ENCODE data around the gene AKR1B15.

AKR1B15 gene

DNA sequence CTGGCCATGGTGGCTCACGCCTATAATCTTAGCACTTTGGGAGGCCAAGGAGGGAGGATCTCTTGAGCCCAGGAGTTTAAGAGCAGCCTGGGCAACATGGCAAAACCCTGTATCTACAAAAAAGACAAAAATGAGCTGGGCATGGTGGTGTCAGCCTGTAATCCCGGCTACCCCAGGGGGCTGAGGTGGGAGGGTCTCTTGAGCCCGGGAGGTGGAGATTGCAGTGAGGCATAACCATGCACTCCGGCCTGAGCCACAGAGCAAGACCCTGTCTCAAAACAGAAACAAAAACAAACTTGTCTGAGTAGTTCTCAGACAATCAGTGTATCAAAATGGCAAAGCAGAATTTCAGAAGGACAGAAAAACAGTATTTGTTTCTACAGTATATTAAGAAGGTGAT lies 52.5 kb downstream of the AKR1B15 start:
- H3K4me3 ChIP-seq (replicated peaks; ENCODE audit: low read depth, low read length): no peak overlapping the region
- no peak for DNase-seq (ENCODE audit: extremely low read depth, insufficient read length)
- no peak for TF ChIP-seq CTCF (IDR thresholded peaks at IDR 0.05; ENCODE audit: insufficient read depth, low read length, poor library complexity, severe bottlenecking)
- no peaks in the 10 kb centered on the region for H3K36me3 ChIP-seq (ENCODE audit: control insufficient read depth, insufficient read depth, low read length)
- no peaks in the 10 kb centered on the region; the same call in 1 of the 2 replicates for H3K27me3 ChIP-seq (replicated peaks; ENCODE audit: control insufficient read depth, insufficient read depth, low read length)

DNA sequence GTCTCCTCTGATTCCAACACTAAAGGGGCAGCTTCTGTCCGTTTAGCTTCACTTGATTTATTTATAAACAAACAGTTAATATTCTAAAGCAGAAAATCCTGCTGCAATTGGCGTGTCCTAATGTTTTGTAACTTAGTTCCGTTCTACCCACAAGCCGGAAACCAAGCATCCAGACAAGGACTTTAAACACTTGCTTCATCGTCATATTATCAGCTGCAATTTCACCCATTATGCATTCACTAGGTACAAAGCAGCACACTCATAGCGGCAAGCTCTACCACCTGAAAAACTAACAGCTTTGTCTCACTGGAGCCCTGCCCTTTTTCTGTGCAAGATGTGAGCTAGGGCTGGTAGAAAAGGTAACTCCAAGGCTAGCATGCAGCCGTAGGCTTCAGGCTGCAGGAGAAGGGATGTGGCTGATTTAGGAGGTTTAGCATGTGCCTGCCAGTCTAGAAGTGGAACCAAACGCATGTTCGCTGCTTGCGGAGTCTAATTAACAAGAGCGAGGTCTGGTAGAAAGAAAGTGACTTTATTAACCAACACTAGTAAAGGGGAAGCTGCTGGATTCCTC lies 54.1 kb downstream of the AKR1B15 start:
- no peak for TF ChIP-seq CTCF (IDR thresholded peaks at IDR 0.05; ENCODE audit: insufficient read depth, low read length, poor library complexity, severe bottlenecking)
- DNase-seq (ENCODE audit: extremely low read depth, insufficient read length): no peak
- Histone ChIP-seq H3K27me3 (replicated peaks; ENCODE audit: control insufficient read depth, insufficient read depth, low read length) (no peaks in the 10 kb centered on the region; the same call in 1 of the 2 replicates), H3K36me3 (ENCODE audit: control insufficient read depth, insufficient read depth, low read length) (no peaks in the 10 kb centered on the region), H3K4me3 (replicated peaks; ENCODE audit: low read depth, low read length) (no peak overlapping the region)

DNA sequence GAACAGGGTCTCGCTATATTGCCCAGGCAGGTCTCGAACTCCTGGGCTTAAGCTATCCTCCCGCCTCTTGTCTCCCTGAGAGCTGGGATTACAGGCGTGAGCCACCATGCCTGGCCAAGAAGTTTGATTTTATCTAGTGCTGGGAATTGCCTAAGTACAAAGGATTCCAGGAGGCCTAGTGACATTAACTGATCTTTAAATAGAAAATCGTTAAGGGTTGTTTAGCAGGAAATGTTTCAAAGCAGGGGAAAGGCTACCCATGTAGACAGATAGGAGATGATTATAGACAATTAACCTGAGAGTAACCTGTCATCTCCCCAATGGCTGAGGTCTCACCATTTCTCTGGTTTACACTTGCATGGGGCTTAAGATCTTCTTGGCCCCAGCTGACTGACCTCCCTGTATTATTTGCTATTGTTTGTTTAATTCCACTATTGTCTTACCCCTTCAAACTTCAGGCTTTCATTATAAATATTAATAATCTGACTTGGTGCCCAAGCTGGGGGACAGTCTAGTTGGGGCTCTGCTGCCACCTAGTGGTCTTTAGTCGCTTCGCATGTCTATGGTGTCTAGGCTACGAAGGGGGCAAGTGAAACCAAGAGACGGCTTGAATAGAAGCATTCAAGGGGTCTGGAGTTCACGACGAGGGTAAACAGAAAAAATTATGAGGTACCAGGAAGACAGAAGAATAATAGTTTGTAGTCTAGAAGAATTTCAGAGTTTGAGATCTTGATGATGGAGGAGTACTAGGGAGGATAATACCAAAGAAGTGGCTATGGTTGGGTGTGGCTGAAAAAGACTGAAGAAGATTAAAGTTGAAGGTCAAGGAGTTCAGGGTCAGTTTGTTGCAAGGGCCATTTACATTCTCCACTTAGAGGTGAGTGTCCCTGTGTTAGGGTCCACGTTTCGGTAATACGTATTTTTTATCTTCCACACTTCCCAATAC lies 57.3 kb downstream of the AKR1B15 start:
- DNase-seq (ENCODE audit: extremely low read depth, insufficient read length): no peak
- H3K4me3 ChIP-seq (replicated peaks; ENCODE audit: low read depth, low read length): no peak overlapping the region

DNA sequence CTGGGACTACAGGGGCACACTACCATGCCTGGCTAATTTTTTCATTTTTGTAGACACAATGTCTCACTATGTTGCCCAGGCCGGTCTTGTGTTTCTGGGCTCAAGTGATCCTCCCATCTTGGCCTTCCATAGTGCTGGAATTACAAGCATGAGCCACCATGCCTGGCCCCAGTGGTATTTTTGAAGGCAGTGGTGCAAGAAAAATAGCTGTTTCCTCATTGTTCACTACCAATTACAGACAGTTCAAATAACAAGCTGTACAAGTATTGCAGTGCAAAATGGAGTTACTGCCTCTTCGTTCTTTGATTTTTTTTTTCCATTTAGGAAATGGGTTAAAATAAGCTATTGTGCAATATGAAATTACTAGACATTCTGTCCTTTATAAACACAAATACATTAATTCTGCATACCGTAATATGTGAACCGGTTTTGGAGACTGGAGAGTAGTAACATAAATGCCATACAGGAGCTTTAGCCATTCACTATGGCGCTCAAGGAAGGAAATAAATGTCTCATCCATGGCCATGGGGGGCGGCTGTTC lies 62.8 kb downstream of the AKR1B15 start:
- no peak for TF ChIP-seq CTCF (IDR thresholded peaks at IDR 0.05; ENCODE audit: insufficient read depth, low read length, poor library complexity, severe bottlenecking)
- peaks cover 1% of the 10 kb centered on the region; the same call in 1 of the 2 replicates for H3K27me3 ChIP-seq (replicated peaks; ENCODE audit: control insufficient read depth, insufficient read depth, low read length)
- no peak for DNase-seq (ENCODE audit: extremely low read depth, insufficient read length)
- H3K36me3 ChIP-seq (ENCODE audit: control insufficient read depth, insufficient read depth, low read length): no peaks in the 10 kb centered on the region
- no peak overlapping the region for H3K4me3 ChIP-seq (replicated peaks; ENCODE audit: low read depth, low read length)

More for the DNA sequence above, 57.3 kb downstream of the AKR1B15 start:
- Histone ChIP-seq H3K27me3 (replicated peaks; ENCODE audit: control insufficient read depth, insufficient read depth, low read length) (no peaks in the 10 kb centered on the region; the same call in 1 of the 2 replicates), H3K36me3 (ENCODE audit: control insufficient read depth, insufficient read depth, low read length) (no peaks in the 10 kb centered on the region)
- TF ChIP-seq CTCF (IDR thresholded peaks at IDR 0.05; ENCODE audit: insufficient read depth, low read length, poor library complexity, severe bottlenecking): peak; percentile 89

GRCh38 chr7:134612197-134612596 lies 63.3 kb downstream of the AKR1B15 start:
- no peak for TF ChIP-seq CTCF (IDR thresholded peaks at IDR 0.05; ENCODE audit: insufficient read depth, low read length, poor library complexity, severe bottlenecking)
- Histone ChIP-seq H3K4me3 (replicated peaks; ENCODE audit: low read depth, low read length) (no peak overlapping the region), H3K36me3 (ENCODE audit: control insufficient read depth, insufficient read depth, low read length) (no peaks in the 10 kb centered on the region), H3K27me3 (replicated peaks; ENCODE audit: control insufficient read depth, insufficient read depth, low read length) (peaks cover 1% of the 10 kb centered on the region; the same call in 1 of the 2 replicates)
- no peak for DNase-seq (ENCODE audit: extremely low read depth, insufficient read length)
